Naive thymus-derived CD4-positive, alpha-beta T cell (primary cell): ENCODE results near the gene EPHB1. TPM values are rescaled to one million over a fixed set of nuclear protein-coding genes. Genes with fewer than 3 reads are reported as not detected.

Experiments used
- ATAC-seq: fragments of 150-1000 bp; cut with Tn5 transposase; 2 replicates; pipeline ENCODE4 v1.10.0; 2021; ENCODE audit warnings: mild to moderate bottlenecking, moderate library complexity
- CTCF ChIA-PET: fragments of 350-600 bp; sonication (Branson Sonifier 250); formaldehyde crosslinking; loops from one replicate; lab custom pipeline; 2021; ENCODE audit warnings: antibody characterized with exemption; lab: Charles Lee
- POLR2A ChIA-PET: fragments of 350-600 bp; sonication (Branson Sonifier 250); formaldehyde crosslinking; loops from one replicate; lab custom pipeline; 2021; ENCODE audit warnings: antibody characterized with exemption, inconsistent platforms; lab: Charles Lee
- DNase-seq, 9 donors: peaks; one replicate each; pipeline versions ENCODE4 v3.0.0 to v3.0.0-alpha.2; 2020 to 2022; ENCODE audit warnings: mixed read lengths in 1 of 9
- H3K27ac ChIP-seq: one replicate; pipeline ENCODE4 v1.7.0; 2013; ENCODE audit warnings: mild to moderate bottlenecking, low read depth, low read length, moderate library complexity
- H3K27me3 ChIP-seq, 2 donors: one replicate each; pipeline ENCODE4 v1.7.0; 2013; ENCODE audit warnings: low read length in 2 of 2, mild to moderate bottlenecking in 2 of 2, moderate library complexity in 2 of 2; ENCODE audit not compliant: control insufficient read depth in 2 of 2, insufficient read depth in 2 of 2
- H3K36me3 ChIP-seq, 3 experiments: 1 replicate in 2 of 3; 2 replicates in 1 of 3; pipeline ENCODE4 v1.7.0; 2013; ENCODE audit warnings: low read length in 3 of 3, mild to moderate bottlenecking in 3 of 3, moderate library complexity in 1 of 3; ENCODE audit not compliant: insufficient read depth in 3 of 3, control insufficient read depth in 2 of 3
- H3K4me1 ChIP-seq, 2 donors: one replicate each; pipeline ENCODE4 v1.7.0; 2013; ENCODE audit warnings: low read length in 2 of 2, mild to moderate bottlenecking in 2 of 2, moderate library complexity in 1 of 2; ENCODE audit not compliant: control insufficient read depth in 2 of 2, insufficient read depth in 2 of 2
- H3K4me3 ChIP-seq: 2 replicates; pipeline ENCODE4 v1.7.0; 2013; ENCODE audit warnings: mild to moderate bottlenecking, low read length
- H3K9me3 ChIP-seq, 3 experiments: 1 replicate in 2 of 3; 2 replicates in 1 of 3; pipeline ENCODE4 v1.7.0; 2013; ENCODE audit warnings: low read length in 3 of 3; ENCODE audit not compliant: control insufficient read depth in 2 of 3
- H3K27ac Mint-ChIP-seq, 9 donors: one replicate each; pipeline ENCODE4 v1.8.0; 2020 to 2022; ENCODE audit warnings: mixed read lengths in 9 of 9, mild to moderate bottlenecking in 8 of 9, moderate library complexity in 5 of 9, inconsistent platforms in 2 of 9
- H3K27me3 Mint-ChIP-seq, 5 donors: one replicate each; pipeline ENCODE4 v1.8.0; 2021 to 2022; ENCODE audit warnings: mixed read lengths in 5 of 5, mild to moderate bottlenecking in 1 of 5
- H3K36me3 Mint-ChIP-seq, 5 donors: one replicate each; pipeline ENCODE4 v1.8.0; 2020 to 2022; ENCODE audit warnings: mixed read lengths in 5 of 5, mild to moderate bottlenecking in 3 of 5, inconsistent platforms in 1 of 5
- H3K4me1 Mint-ChIP-seq, 7 donors: one replicate each; pipeline ENCODE4 v1.8.0; 2020 to 2022; ENCODE audit warnings: mixed read lengths in 7 of 7, mild to moderate bottlenecking in 3 of 7, inconsistent platforms in 1 of 7
- H3K4me3 Mint-ChIP-seq, 10 donors: one replicate each; pipeline ENCODE4 v1.8.0; 2020 to 2022; ENCODE audit warnings: mild to moderate bottlenecking in 10 of 10, mixed read lengths in 10 of 10, moderate library complexity in 6 of 10, inconsistent platforms in 2 of 10
- H3K9me3 Mint-ChIP-seq, 11 donors: one replicate each; pipeline ENCODE4 v1.8.0; 2020 to 2022; ENCODE audit warnings: mixed read lengths in 11 of 11, mild to moderate bottlenecking in 4 of 11, inconsistent platforms in 1 of 11, moderate library complexity in 1 of 11
- intact Hi-C, 2 donors: fragments of 100-400 bp; cut with micrococcal nuclease; formaldehyde crosslinking; loops; one replicate each; pipeline ENCODE4 v1.15.1; 2023
- polyA plus RNA-seq, 2 donors: library from polyadenylated mRNA; unstranded; fragments of 300-500 nt; fragmentation: Illumina TruSeq; gene quantifications; one replicate each; pipeline ENCODE4 v1.2.3, GENCODE V29; 2021
- total RNA-seq, 6 experiments: library from RNA in 5 of 6; stranded (reverse) in 5 of 6; gene quantifications; 1 replicate in 5 of 6; 2 replicates in 1 of 6; pipeline ENCODE4 v1.2.3 and lab custom pipeline; 2021 to 2026

EPHB1 gene
- total and polyA plus RNA-seq, 7 experiments from 2014 or later: 1.6 to 2.2 (median 1.8) TPM; not detected in 4

GRCh38 chr3:134897391-134898141 lies 102.5 kb downstream of the EPHB1 start:
- POLR2A ChIA-PET: no interaction called here
- Histone ChIP-seq H3K4me1 (no peaks in the 10 kb centered on the region), H3K36me3 (no peaks in the 10 kb centered on the region), H3K9me3 (no peaks in the 10 kb centered on the region), H3K27me3 (no peaks in the 10 kb centered on the region), H3K4me3 (no peak overlapping the region), H3K27ac (no peak overlapping the region)
- ATAC-seq: no peak
- H3K27me3 Mint-ChIP-seq: peaks cover 0 to 31% (median 5%) of the 10 kb centered on the region in 5 donors
- no peaks in the 10 kb centered on the region for H3K4me1 Mint-ChIP-seq
- no peaks in the 10 kb centered on the region for H3K36me3 Mint-ChIP-seq
- no peak for DNase-seq
- intact Hi-C loops: no loop called here
- no peak overlapping the region for H3K27ac Mint-ChIP-seq
- CTCF ChIA-PET: no interaction called here
- H3K4me3 Mint-ChIP-seq: no peak overlapping the region
- peaks cover 0 to 3% (median 0%) of the 10 kb centered on the region in 11 donors for H3K9me3 Mint-ChIP-seq

- POLR2A ChIA-PET: no interaction called here
- peaks cover 0 to 25% (median 5%) of the 10 kb centered on the region in 5 donors for H3K27me3 Mint-ChIP-seq
- no peaks in the 10 kb centered on the region for H3K4me1 Mint-ChIP-seq
- H3K27me3 ChIP-seq: no peaks in the 10 kb centered on the region
- H3K4me3 Mint-ChIP-seq: no peak overlapping the region
- ATAC-seq: no peak
- intact Hi-C loops: no loop called here
- H3K36me3 ChIP-seq: no peaks in the 10 kb centered on the region
- no peak overlapping the region for H3K27ac ChIP-seq
- H3K4me3 ChIP-seq: no peak overlapping the region
- peaks cover 0 to 3% (median 0%) of the 10 kb centered on the region in 11 donors for H3K9me3 Mint-ChIP-seq
- no peaks in the 10 kb centered on the region for H3K4me1 ChIP-seq
- no peaks in the 10 kb centered on the region for H3K36me3 Mint-ChIP-seq
- no peak for DNase-seq
- H3K27ac Mint-ChIP-seq: no peak overlapping the region
- CTCF ChIA-PET: no interaction called here
- H3K9me3 ChIP-seq: no peaks in the 10 kb centered on the region
Observed at GRCh38 chr3:134898181-134898754, 103.2 kb downstream of the EPHB1 start.

- ATAC-seq: no peak
Observed at GRCh38 chr3:134899786-134900185, 104.7 kb downstream of the EPHB1 start.

GRCh38 chr3:134900482-134900881 lies 105.4 kb downstream of the EPHB1 start:
- no peak for ATAC-seq

More at GRCh38 chr3:134899786-134900185, 104.7 kb downstream of the EPHB1 start:
- DNase-seq: no peak
- no peaks in the 10 kb centered on the region for H3K36me3 Mint-ChIP-seq
- no peak overlapping the region for H3K27ac Mint-ChIP-seq
- H3K27me3 Mint-ChIP-seq: peaks cover 0 to 17% (median 5%) of the 10 kb centered on the region in 5 donors
- H3K4me3 ChIP-seq: no peak overlapping the region
- H3K9me3 Mint-ChIP-seq: peaks cover 0 to 3% (median 0%) of the 10 kb centered on the region in 11 donors
- no peaks in the 10 kb centered on the region for H3K4me1 ChIP-seq
- ChIA-PET POLR2A (no interaction called here), CTCF (no interaction called here)
- H3K9me3 ChIP-seq: no peaks in the 10 kb centered on the region
- peaks cover 0 to 8% (median 3%) of the 10 kb centered on the region in 7 donors for H3K4me1 Mint-ChIP-seq
- no peak overlapping the region for H3K27ac ChIP-seq
- intact Hi-C loops: no loop called here
- no peak overlapping the region for H3K4me3 Mint-ChIP-seq
- H3K36me3 ChIP-seq: no peaks in the 10 kb centered on the region
- no peaks in the 10 kb centered on the region for H3K27me3 ChIP-seq

GRCh38 chr3:134901461-134901860 lies 106.4 kb downstream of the EPHB1 start:
- ChIA-PET POLR2A (no interaction called here), CTCF (no interaction called here)
- Histone ChIP-seq H3K27ac (no peak overlapping the region), H3K4me3 (no peak overlapping the region), H3K27me3 (no peaks in the 10 kb centered on the region), H3K9me3 (no peaks in the 10 kb centered on the region), H3K4me1 (no peaks in the 10 kb centered on the region), H3K36me3 (no peaks in the 10 kb centered on the region)
- intact Hi-C loops: no loop called here
- Mint-ChIP-seq H3K9me3 (peaks cover 0 to 3% (median 0%) of the 10 kb centered on the region in 11 donors), H3K27ac (no peak overlapping the region), H3K36me3 (no peaks in the 10 kb centered on the region), H3K4me1 (peaks cover 0 to 10% (median 3%) of the 10 kb centered on the region in 7 donors), H3K4me3 (no peak overlapping the region), H3K27me3 (peaks cover 0 to 18% (median 9%) of the 10 kb centered on the region in 5 donors)
- ATAC-seq (no peak), DNase-seq (no peak)

More at GRCh38 chr3:134900482-134900881, 105.4 kb downstream of the EPHB1 start:
- DNase-seq: no peak
- no peaks in the 10 kb centered on the region for H3K9me3 ChIP-seq
- H3K27ac ChIP-seq: no peak overlapping the region
- Mint-ChIP-seq H3K36me3 (no peaks in the 10 kb centered on the region), H3K27me3 (peaks cover 0 to 13% (median 5%) of the 10 kb centered on the region in 5 donors), H3K4me3 (no peak overlapping the region), H3K9me3 (peaks cover 0 to 3% (median 0%) of the 10 kb centered on the region in 11 donors), H3K27ac (no peak overlapping the region), H3K4me1 (peaks cover 0 to 10% (median 3%) of the 10 kb centered on the region in 7 donors)
- H3K27me3 ChIP-seq: no peaks in the 10 kb centered on the region
- no peaks in the 10 kb centered on the region for H3K4me1 ChIP-seq
- no peak overlapping the region for H3K4me3 ChIP-seq
- intact Hi-C loops: no loop called here
- ChIA-PET CTCF (no interaction called here), POLR2A (no interaction called here)
- H3K36me3 ChIP-seq: no peaks in the 10 kb centered on the region

- Histone ChIP-seq H3K4me1 (no peaks in the 10 kb centered on the region), H3K27ac (no peak overlapping the region), H3K4me3 (no peak overlapping the region), H3K9me3 (no peaks in the 10 kb centered on the region), H3K27me3 (no peaks in the 10 kb centered on the region), H3K36me3 (no peaks in the 10 kb centered on the region)
- no peak for ATAC-seq
- Mint-ChIP-seq H3K36me3 (no peaks in the 10 kb centered on the region), H3K9me3 (peaks cover 0 to 3% (median 0%) of the 10 kb centered on the region in 11 donors), H3K4me1 (peaks cover 0 to 10% (median 3%) of the 10 kb centered on the region in 7 donors), H3K27ac (no peak overlapping the region), H3K4me3 (no peak overlapping the region), H3K27me3 (peaks cover 0 to 17% (median 9%) of the 10 kb centered on the region in 5 donors)
- ChIA-PET CTCF (no interaction called here), POLR2A (no interaction called here)
- DNase-seq: no peak
- intact Hi-C loops: no loop called here
Observed at GRCh38 chr3:134903837-134904236, 108.8 kb downstream of the EPHB1 start.
